Islet of Langerhans (tissue), 1 donor: Measurements from ENCODE around the gene SLC16A10.
"Not testable (repeated sequence)": the region's sequence is repeated elsewhere in the genome, so short reads cannot be mapped to it uniquely, and the experiment has no call there.

ENCODE experiments used
- FAIRE-seq: peaks from one replicate; lab custom pipeline; 2011; peaks lifted over from hg19 to GRCh38; lab: Jason Lieb, UNC

The SLC16A10 gene

DNA sequence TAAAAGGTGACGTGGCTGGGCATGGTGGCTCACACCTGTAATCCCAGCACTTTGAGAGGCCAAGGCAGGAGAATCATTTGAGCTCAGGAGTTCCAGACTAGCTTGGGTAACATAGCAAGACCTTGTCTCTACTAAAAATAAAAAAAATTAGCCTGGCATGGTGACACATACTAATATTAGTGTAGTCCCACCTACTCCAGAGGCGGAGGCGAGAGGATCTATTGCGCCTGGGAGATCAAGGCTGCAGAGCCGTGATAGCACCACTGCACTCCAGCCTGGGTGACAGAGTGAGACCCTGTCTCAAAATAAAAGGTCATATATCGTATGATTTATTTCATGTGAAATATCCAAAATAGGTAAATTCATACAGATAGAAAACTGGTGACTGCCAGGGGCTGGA is 132.5 kb downstream of the SLC16A10 start:
- no peak for FAIRE-seq

DNA sequence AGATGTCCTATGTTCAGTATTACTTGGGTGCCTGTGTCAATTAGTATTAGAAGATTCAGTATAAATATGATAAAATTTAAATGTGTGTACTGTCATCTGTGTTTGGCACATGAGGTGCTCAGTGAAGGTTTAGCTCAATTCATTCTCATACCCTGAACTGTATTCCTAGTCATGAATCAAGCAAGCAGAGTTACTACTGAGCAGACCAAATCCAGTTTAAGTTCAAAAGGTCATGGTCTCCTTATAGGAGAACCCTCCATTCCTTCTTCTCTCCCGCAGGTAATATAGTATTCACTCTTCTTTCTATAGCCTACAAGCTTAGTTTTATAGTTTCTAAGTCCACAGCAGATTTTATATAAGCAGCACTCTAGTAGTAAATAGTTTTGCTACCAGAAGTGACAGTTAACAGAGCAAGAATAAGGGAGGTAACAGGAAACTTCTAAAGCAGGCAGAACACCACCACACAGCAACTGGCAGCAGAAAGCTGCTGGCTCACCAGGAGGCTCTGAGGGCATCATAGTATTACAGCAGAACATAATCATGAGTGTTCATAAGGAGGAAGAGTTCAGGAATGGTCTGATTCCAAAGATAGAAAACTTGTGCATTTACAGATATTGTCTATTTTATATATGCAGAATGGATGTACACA is 133.2 kb downstream of the SLC16A10 start:
- FAIRE-seq = no peak

DNA sequence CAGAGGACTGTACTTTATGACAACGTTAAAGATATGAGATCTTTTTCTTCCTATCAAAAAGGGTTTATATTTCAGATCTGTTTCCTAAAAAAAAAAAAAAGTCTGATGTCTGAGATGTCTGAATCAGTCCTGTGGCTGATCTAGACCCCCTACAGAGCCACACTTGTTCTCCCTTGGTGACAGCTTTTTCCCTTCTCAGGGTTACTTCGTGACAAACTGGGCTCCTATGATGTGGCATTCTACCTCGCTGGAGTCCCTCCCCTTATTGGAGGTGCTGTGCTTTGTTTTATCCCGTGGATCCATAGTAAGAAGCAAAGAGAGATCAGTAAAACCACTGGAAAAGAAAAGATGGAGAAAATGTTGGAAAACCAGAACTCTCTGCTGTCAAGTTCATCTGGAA is 134.5 kb downstream of the SLC16A10 start:
- FAIRE-seq = no peak

DNA sequence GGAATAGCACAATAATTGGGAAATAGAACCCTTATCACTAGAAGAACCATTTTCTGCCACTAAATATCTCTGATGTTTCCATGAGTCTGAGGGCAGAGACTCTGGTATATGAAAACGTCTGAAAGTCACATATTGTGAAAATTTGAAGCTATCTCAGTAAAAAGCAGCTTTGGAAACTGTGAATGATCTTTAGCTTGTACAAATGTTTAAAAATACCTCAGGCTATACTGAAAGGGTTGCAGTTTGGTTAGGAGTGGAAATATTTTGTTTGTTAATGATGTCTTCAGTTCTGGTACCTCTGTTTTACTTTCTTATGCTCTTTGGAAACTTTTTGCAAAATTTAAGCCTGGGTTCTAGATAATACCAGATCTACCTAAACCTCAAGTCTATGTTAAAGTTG is 135.0 kb downstream of the SLC16A10 start:
- FAIRE-seq = no peak

DNA sequence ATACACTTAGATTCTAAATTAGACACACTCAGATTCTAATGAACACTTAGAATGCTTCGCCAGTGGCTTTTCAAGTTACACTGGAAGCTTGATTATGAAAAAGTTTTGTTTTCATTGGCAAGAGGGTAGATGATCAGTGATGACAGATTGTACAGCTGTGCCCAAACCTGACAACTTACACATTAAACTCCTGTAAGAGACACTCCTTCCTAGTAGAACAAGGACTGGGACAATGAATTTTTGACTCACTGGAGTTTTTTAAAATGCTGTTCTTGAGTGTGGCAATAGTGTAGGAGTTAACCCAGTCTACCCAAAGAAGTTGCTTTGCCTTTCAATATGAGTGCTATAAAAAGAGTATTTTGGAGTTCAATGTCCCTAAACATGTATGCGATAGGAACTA is 140.8 kb downstream of the SLC16A10 start:
- no peak for FAIRE-seq

DNA sequence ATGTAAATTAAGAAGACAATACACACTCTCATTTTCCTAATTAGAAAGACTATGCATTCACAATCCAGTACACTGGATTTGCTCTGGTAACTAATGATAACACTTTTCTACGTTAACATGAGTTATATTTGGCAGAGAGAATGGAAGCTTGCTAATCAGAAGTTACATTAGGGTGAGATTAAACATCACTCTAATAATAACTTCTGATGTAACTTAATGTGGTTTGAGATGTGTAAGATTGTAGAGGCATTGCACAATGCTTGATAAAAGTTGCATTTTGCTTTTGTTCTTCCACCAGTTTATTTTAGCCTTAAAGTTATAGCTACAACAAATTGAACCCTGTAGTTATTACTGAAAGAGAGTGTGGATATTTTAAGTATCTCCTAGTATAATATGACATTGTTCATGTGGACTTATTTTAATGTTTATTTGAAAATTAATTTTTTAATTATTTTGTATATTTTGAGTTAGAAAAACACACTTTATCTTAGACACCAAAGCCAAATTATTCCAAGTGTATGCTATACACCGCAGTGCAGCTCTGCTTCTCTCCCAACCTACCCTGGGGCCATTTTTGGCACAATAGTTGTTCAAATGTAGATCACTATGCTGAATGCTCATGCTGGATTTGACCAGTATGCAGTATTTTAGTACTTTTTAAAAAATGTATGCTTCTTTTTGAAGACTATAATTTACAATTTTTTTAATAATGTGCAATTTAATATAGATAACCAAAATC is 143.2 kb downstream of the SLC16A10 start:
- no peak for FAIRE-seq

DNA sequence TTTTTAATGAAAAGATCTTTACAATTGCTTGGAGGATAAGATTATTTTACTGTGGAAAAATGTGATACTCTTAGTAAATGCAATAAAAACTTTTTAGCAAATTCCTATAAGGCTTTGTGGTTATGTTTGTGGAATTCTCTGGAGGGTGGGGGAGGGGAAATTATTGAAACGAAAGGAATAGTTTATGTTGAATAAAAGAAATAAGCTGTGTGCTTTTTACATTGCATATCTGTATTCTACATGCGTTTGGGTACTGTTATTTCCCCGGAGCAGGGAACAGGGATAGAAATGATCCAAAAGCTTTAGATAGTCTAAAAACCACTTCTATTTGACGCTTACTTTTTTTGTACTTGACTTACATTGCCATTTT is 143.8 kb downstream of the SLC16A10 start:
- no peak for FAIRE-seq

DNA sequence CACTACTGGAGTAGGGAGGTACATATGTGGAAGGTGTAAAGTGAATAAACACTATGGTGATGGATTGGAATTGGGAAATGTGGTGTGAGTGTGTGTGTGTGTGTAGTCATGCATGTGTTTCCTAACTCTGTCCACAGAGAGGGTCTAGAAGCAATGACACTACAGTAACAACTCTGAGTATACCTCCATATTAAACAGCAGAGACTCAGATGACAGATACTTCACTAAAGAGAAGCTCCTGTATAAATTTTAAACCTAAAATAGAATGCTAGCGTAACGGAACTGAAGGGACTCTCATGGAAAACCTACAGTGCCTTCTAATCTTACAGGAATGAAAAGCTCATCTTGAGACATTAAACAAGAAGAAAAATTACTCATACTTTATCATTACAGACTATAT is 150.5 kb downstream of the SLC16A10 start:
- no peak for FAIRE-seq

DNA sequence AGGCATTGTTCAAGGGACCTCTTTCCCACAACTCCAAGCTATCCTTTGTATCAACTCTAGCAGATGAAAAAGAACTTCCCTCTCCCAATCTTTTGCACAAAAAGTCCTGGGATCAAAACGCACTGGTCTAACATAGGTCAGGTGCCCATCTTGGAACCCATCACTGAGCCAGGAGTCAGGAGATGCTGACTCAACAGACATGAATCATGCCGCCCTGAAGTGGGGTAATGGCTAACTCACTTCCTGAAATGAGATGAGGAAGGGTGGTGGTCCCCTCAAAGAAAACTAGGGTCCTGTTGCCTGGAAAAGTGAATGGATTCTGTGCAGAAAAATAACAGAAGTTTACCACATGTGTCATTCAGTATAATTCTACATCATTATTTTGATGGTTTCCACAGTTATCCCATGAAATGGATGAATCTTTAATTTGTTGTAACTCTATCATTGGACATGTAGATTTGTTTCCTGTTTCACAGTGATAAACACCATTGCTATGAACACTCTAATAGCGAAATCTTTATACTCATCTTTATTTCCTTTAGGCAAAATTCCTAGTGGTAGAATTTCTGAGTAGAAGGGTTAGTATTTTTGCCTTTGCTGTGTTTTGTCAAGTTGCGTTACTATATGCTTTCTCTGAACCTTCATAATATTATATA is 151.3 kb downstream of the SLC16A10 start:
- FAIRE-seq = no peak

DNA sequence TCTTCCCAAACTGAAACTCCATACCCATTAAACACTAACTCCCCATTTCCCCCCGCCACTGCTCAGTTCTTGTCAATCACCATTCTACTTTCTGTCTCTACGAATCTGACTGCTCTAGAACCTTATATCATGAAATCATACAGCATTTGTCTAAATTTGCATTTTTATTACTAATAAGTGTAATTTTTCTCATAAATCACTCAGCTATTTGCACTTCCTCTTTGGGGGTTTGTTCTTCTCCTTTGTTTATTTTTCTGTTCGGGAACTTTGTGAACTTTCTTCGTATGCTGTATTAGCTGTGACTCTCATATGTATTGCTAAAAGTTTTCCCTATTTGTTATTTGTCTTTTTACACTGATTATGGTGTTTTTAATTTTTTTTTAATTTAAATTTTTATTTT is 152.2 kb downstream of the SLC16A10 start:
- FAIRE-seq = no peak

DNA sequence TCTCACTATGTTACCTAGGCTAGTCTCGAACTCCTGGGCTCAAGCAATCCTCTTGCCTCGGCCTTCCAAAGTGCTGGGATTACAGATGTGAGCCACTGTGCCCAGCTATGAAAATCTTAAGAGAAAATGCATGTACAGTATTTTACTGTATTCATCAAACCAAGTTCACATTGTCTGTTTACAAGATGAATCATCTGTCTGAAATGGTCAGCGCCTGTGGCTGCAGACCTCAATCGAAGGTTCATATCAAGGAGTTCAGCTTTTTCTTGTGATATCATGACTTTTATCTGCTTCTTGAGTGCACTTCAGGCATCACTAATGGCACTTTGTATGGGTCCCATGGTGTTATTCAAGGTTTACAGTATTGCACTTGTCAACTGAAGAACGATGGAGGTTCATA is 155.1 kb downstream of the SLC16A10 start:
- no peak for FAIRE-seq

DNA sequence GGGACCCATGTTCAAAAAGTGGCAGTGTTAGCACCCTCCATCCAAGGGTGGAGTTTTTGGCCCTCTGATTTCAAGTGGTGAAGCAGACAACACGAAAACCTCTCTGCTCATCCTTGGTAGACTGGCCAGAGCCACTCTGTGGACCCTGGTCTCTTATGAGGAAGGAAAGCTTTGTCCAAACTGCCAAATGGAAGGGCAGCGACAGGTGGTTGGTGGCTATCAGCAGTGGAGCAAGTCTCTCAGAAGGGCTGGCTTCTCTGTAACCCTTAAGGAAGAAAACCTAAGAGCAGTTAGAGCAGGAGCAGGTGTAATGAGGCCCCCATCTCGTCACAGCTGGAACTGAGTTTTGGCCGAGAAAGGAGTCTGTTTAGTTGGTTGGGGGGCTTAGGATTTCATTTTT is 155.8 kb downstream of the SLC16A10 start:
- no peak for FAIRE-seq

DNA sequence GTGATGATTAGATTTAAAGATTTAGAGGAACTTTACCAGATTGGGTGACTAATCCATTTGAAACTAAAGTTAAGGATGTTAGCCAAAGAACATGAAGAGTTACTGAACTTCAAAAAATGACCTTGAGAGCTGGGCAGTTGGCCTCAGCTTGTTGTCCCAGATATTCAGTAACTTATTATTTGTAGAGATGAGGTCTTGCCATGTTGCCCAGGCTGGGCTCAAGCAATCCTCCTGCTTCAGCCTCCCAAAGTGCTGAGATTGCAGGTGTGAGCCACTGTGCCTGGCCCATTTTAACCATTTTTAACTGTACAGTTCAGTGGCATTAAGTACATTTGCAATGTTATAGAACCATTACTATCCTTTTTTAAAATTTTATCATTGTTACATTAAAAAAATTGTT is 161.5 kb downstream of the SLC16A10 start:
- FAIRE-seq = no peak

DNA sequence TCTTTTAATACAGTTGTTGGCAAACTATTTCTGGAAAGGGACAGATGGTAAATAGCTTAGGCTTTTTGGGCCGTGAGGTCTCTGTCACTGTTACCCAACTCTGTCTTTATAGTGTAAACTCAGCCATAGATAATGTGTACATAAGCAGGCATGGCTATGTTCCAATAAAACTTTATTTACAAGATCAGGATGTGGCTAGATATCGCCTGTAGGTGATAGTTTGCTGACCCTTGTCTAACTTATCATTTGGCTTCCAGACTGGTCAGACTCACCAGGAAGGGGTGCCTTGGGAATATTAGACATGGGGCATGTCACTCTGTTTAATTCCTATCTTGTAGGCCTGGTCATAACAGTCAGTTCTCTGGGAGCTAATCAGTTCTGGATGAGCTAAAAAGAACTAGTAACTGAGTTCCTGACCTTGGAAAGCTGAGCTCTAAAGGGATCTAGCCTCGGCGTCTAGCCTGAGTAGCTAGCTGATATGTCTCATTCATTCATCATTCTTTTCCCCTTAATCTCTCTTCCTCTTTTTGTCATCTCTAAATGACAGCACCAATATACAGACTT is 163.6 kb downstream of the SLC16A10 start:
- no peak for FAIRE-seq

DNA sequence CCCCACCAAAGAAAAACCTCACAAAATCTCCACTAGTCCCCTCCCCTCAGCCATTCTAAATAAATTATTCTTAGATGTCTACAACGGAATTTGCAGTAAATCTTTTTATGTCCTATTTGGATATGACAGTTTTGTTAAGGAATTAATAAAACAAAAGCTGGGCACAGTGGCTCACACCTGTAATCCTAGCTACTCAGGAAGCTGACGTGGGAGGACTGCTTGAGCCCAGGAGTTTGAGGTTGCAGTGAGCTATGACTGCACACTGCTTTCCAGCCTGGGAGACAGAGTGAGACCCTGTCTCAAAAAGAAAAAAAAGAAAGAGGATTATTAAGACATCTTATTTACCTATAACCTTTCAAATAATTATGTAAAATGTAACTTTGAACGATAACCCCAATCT is 165.4 kb downstream of the SLC16A10 start:
- no peak for FAIRE-seq

DNA sequence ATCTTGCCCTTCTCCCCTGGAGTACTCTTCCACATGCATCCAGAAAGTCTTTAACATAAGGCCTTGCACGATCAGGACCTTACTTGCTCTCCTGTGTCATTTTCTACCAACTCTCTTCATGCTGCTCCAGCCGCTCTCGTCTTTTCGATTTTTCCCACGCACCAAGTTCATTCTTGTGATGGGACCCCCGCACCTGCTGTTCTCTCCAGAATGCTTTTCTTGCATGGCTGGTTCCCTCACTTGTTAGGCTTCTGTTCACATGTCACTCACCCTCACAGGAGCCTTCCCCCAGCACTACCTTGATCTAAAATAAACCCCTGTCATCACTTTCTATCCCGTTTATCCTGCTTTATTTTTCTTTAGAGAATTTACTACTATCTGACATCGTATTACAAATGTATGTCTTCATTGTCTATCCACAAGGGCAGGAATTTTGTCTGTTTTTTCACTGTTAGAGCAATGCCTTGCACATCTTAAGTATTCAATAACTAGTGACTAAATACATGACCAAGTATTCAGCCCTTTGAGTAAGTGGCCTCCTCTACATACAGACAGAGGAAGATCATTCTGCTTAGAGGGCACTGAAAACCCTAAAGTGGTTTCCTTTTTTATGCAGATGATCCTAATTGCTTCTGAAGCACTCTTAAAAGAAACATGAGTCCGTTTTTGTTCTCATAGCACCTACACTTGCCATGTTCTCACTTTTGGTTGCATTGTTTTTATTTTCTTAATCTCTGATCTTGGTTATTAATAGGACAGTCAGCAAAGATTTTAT is 166.9 kb downstream of the SLC16A10 start:
- no peak for FAIRE-seq

DNA sequence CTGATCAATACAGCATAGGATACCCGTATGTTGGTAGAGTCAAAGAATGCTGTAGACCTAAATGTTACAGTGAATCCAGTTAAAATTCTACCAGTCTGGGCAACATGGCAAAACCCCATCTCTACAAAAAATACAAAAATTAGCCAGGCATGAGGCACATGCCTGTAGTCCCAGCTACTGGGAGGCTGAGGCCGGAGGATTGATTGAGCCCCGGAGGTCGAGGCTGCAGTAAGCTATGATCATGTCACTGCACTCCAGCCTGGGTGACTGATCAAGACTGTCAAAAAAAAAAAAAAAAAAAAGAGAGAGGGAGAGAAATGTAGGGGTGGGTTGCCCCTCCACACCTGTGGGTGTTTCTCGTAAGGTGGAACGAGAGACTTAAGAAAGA is 167.5 kb downstream of the SLC16A10 start:
- FAIRE-seq = no peak

DNA sequence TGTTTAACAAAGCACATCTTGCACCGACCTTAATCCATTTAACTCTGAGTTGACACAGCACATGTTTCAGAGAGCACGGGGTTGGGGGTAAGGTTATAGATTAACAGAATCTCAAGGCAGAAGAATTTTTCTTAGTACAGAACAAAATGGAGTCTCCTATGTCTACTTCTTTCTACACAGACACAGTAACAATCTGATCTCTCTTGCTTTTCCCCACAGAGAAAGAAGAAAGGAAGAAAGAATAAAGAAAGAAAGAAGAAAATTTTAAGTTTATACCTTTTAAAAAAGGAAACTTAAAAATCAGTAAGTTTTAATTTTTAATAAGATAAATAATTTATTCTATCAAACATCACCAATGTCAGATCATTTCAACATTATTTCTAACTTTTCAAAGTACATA is 168.5 kb downstream of the SLC16A10 start:
- FAIRE-seq = not testable (repeated sequence)

DNA sequence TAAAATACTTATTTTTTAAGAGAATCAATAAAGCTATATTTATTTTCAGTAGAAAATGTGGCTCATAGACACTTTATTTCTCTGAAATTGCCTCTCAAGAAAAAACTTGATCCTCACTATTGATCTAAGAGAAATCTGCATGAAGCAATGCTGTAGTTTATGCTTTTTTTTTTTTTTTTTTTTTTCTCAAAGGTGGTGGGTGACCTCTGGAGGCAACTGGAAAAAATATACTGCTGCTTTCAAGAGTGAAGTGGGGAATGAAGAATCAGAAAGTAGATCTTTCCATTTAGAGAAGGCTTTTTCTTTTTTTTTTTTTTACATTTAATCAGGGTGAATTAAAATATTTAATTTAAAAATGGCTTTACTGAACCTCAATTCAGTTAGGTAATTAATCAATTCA is 169.3 kb downstream of the SLC16A10 start:
- no peak for FAIRE-seq

DNA sequence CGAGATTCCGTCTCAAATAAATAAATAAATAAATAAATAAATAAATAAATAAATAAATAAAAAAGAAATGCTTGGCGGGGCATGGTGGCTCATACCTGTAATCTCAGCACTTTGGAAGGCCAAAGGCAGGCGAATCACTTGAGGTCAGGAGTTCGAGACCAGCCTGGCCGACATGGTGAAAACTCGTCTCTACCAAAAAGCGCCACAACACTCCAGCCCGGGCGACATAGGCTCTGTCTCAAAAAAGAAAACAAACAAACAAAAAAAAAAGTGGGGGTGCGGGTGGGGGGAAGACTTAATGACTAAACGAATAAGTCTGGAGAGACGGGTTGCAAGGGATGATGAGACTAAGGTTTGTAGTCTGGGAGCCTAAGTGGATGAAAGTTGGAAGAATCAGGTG is 170.7 kb downstream of the SLC16A10 start:
- no peak for FAIRE-seq

DNA sequence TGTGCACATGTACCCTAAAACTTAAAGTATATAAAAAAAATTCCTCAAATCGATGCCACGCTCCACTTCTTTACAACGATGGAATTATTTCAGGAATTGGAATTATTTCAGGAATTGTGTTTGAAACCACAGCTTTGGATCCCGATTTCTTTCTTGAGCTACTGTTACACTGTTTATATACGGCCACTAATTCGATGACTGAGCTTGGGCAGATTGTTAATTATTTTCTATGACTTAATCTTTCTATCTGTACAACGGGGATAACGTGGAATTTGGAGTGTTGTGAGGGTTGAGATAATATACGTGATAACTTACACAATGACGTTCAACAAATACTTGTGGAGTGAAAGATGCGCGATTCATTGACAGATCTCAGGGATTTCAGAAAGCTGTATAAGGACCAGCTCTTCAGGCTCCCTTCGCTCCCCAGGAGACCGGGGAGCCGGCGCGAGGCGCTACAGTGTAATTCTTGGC is 171.3 kb downstream of the SLC16A10 start:
- no peak for FAIRE-seq

DNA sequence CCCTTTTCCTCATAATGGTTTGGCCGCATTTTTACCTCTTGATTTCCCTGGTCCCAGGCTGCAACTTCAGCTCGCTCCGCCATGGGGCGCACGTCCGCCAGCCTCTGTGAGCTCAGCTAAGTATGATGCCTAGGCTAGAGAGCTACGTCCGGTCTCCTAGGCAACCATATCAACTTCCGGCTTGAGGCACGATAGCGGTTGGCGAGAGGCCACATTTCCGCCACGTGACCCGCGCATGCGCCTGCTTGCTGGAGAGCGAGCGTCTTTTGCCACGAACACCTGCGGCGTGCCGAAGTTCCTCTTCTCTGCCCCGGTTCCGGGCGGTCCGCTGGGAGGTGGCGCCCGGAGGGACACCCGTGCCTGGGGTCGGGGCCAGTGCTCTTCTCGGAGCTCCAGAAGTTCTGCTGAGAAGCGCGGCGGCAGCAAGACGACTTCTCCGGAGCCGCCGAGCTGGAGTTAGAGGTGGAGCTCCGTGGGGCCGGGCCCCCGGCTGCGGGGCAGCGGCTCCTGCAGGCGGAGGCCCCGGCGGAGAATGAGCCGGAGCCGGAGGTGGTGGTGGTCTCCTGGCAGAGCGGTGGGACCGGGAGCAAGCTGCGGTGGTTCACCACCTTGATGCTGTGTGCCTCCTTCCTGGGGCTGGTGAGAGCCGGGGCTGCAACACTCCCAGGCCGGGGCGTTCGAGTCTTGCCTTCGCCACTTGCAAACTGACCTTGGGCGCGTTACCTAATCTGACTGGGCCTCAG is 172.0 kb downstream of the SLC16A10 start:
- peak; percentile 91 for FAIRE-seq
